Fibroblast of pulmonary artery (primary cell): ENCODE measurements around the gene TMEM8B.
A peak's percentile ranks its signal among the peaks of the same experiment; 100 is the strongest.

Experiments
- DNase-seq: peaks from one replicate; pipeline ENCODE4 v3.0.0-alpha.2; 2010; ENCODE audit warnings: low read depth
- H3K4me3 ChIP-seq: replicated peaks from 2 replicates; pipeline ENCODE4 v1.5.1; 2011; ENCODE audit warnings: low read depth, mild to moderate bottlenecking, control low read depth, low read length, moderate library complexity
- TF ChIP-seq, protein P1 (sequence below): IDR thresholded peaks from 2 replicates; pipeline ENCODE4 v1.5.1; 2011; ENCODE audit warnings: mild to moderate bottlenecking, control low read depth, low read length, inconsistent platforms; ENCODE audit errors: missing control alignments

The TMEM8B gene

DNA sequence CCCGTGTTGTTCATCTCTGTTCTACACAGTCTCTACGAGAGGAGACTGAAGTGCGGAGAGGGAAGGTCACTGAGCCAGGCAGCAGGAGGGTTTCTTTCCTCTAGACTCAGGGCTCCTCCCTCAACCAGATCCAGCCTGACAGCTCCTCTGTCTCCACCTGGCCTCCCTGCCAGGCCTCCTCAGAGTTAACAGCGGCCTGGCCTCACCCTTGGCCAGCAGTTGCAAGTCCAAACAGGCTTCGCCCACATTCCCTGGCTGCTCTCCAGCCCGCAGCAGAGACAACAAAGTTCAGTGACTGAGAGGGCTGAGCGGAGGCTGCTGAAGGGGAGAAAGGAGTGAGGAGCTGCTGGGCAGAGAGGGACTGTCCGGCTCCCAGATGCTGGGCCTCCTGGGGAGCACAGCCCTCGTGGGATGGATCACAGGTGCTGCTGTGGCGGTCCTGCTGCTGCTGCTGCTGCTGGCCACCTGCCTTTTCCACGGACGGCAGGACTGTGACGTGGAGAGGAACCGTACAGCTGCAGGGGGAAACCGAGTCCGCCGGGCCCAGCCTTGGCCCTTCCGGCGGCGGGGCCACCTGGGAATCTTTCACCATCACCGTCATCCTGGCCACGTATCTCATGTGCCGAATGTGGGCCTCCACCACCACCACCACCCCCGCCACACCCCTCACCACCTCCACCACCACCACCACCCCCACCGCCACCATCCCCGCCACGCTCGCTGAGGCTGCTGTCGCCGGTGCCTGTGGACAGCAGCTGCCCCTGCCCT, 77.1 kb downstream of the TMEM8B start, which contains the start of gene HRCT1:
Gene HRCT1 (plus strand): TSS at position 291 of the 768 bp plus-strand sequence. CDS start 86 bp downstream, at position 377.
- TF ChIP-seq, protein P1, sequence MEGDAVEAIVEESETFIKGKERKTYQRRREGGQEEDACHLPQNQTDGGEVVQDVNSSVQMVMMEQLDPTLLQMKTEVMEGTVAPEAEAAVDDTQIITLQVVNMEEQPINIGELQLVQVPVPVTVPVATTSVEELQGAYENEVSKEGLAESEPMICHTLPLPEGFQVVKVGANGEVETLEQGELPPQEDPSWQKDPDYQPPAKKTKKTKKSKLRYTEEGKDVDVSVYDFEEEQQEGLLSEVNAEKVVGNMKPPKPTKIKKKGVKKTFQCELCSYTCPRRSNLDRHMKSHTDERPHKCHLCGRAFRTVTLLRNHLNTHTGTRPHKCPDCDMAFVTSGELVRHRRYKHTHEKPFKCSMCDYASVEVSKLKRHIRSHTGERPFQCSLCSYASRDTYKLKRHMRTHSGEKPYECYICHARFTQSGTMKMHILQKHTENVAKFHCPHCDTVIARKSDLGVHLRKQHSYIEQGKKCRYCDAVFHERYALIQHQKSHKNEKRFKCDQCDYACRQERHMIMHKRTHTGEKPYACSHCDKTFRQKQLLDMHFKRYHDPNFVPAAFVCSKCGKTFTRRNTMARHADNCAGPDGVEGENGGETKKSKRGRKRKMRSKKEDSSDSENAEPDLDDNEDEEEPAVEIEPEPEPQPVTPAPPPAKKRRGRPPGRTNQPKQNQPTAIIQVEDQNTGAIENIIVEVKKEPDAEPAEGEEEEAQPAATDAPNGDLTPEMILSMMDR: no peak
- H3K4me3 ChIP-seq: peak within 1 kb of the TSS; percentile 33
- DNase-seq: peak; percentile 97

DNA sequence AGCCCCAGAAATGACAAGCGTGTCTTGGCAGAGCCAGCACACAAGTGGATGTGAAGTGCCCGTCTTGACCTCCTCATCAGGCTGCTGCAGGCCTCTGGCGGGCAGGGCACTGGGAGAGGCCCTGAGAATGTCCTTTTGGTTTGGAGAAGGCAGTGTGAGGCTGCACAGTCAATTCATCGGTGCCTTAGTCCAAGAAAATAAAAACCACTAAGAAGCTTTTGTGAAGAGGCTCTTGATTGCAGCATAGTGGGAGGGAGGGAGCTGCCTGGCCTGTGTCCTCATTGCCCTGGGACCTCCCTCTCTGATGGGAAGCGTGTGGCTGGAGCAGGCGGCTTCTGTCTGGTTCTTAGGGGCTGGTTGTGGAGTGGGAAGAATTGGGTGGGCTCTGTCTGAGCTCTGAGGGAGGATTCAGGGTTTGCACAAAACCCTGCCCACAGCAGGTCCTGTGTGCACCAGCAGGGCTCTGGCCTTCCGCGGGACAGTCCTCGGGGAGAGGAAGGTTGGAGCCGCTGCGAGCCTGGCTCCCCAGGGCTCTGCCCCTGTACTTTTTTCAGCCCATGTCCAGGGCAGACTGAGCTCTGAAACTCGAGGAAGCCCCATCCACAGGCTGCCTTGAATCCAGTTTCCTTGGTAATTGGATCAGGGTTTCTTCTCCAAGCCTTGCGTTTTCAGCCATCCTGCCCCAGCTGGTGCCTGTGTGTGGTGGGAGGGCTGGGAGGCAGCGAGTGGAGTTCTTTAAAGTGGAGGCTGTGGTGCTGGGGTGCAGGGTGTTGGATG, 78.1 kb downstream of the TMEM8B start:
- DNase-seq: peak; percentile 92
- TF ChIP-seq, protein P1: no peak
- peak overlapping the region; percentile 33 for H3K4me3 ChIP-seq

DNA sequence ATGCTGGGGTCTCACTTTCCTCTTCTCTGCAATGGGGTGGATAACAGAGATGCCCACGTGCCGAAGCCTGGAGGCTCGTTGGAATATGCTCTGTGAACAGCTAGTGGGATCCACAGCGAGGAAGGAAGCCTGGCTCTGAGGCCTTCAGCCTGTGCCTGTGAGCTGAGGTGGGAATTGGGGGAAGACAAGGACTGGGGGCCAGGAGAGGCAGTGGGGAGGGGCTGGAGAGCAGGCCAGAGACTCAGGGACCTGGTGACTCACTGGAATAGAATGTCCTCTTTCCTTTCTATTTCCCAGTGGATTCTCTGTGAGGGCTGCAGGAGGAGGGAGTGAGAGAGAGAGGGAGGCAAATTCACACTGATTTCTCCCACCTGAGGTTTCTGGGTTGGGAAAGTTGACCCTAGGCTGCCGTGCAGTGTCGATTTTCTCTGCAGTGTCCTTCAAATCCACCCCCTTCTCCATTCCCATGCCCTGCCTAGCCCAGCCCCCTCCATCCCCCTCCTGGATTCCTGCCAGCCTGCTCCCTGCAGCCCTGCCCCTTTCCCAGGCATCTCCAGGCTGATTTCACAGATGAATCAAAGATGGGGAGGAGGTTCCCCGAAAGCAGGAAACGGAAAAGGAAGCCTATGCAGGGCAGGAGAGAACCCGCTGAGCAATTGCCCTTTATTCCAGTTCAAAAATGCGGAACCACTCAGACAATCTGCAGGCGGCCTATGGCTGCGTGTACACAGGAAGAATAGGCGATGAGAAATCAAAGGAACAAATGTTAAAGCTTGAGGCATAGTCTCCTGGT, 78.9 kb downstream of the TMEM8B start:
- DNase-seq: peak; percentile 94
- TF ChIP-seq, protein P1: no peak
- peak overlapping the region; percentile 33 for H3K4me3 ChIP-seq

DNA sequence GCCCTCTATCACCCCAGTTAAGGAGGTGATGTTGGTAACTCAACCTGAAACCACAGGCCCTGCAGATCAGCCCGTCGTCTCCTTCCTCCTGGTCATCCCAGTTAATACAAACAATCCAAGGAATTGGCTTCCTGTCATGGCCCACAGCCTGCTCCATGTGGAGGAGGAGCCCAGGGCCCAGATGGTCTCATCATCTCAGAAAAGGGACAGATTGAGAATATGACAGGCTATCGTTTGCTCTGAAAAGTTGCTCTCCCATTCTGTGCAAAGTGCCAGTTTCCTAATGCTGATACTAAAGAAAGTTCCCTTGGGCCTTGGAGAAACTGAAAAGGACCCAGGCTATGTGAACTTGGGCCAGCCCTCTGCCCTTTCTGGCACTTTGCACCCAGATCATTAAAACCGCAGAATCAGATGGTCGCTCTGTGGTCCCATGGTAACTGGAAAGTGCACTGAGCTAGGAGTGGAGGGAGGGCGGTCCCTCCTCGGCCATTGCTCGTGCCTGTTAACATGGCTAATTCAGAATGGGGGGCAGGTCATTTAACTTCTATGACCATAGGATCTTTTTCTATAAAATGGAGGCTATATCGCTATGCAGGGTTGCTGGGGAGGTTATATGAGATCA, 79.6 kb downstream of the TMEM8B start:
- TF ChIP-seq, protein P1: no peak
- no peak overlapping the region for H3K4me3 ChIP-seq
- no peak for DNase-seq

DNA sequence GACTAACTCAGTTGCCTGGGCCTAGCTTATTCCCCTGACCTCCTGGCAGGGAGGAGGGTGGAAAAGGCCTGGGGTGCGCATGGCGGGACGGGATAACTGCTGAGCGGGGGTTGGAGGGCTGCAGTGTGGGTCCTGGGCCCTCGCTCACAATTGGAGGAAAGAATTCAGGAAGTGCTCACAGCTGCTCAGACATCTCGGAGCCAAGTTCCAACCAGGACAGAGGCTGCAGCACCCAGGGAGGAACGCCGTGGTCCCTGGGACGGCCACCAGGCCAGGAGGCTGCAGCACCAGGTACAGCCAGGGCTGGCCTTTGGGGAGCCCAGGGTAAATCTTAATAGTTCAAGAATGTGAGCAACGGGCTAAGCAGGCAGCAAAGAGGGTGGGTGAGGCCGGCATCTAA, 80.2 kb downstream of the TMEM8B start, which contains the start of gene SPAAR:
Gene SPAAR (plus strand): TSS at position 217 of the 400 bp plus-strand sequence. CDS start 974 bp downstream, outside the sequence.
- TF ChIP-seq, protein P1: no peak
- H3K4me3 ChIP-seq: no peak within 1 kb of the TSS
- no peak for DNase-seq

DNA sequence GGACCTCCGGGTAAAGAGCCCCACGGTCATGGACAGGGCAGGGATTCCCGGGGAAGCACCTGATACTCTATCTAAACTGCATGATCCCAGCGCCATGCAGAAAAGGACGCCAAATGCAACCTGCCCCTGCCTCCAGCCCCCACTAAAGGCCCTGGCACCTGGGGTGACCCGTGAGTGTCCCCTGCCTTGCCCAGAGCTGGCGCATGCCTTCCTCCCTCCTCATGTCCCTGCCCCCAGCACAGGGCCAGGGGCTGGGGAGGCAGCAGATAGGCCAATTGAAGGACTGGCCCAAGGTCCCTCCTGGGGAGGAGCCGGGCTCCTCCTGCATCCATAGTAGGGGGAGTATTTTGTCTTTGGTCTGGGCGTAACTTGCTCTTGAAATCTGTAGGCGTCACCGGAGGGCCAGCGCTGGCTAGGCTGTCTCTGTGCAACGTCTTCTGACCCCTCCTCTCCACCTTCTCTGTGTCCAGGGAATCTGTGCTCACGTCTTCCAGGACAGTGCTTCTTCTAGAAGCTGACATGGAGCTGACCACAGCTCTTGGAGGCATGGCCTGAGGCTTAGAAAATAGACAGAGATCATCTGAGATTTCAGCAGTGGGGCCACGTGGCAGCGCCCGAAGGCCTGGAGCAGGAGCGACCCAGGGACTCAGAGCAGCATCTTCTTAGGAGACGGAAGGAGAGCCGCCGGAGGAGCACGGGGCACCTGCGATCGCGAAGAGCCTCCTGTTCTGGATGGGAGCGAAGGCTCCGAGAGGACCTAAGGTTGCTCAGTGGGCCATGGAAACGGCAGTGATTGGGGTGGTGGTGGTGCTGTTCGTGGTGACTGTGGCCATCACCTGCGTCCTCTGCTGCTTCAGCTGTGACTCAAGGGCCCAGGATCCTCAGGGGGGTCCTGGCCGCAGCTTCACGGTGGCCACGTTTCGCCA, 80.9 kb downstream of the TMEM8B start:
- H3K4me3 ChIP-seq: no peak overlapping the region
- DNase-seq: no peak

More for the DNA sequence above, 80.9 kb downstream of the TMEM8B start:
- TF ChIP-seq, protein P1: no peak
